ENCODE results near the gene FGF12. TPM values are rescaled to one million over a fixed set of nuclear protein-coding genes. Genes with fewer than 3 reads are reported as not detected.

Gene FGF12
- total RNA-seq, 3 donors from 2014 or later, result 0.18 TPM; not detected in 2

GRCh38 chr3:192121923-192122322 is 605.4 kb downstream of the FGF12 start:
- no peaks in the 10 kb centered on the region for H3K27me3 Mint-ChIP-seq (ENCODE audit: low read depth)
- ATAC-seq (no peak), DNase-seq (no peak)
- H3K9me3 Mint-ChIP-seq, result peaks cover 3% of the 10 kb centered on the region
- H3K4me3 Mint-ChIP-seq, result no peak overlapping the region
- no peaks in the 10 kb centered on the region for H3K36me3 Mint-ChIP-seq (ENCODE audit: insufficient read depth)
- no peaks in the 10 kb centered on the region for H3K4me1 Mint-ChIP-seq (ENCODE audit: low read depth)

- no peak for DNase-seq
- H3K9me3 Mint-ChIP-seq, result no peaks in the 10 kb centered on the region
- ATAC-seq, result no peak
- H3K36me3 Mint-ChIP-seq (ENCODE audit: insufficient read depth), result no peaks in the 10 kb centered on the region
- no peaks in the 10 kb centered on the region for H3K4me1 Mint-ChIP-seq (ENCODE audit: low read depth)
- H3K4me3 Mint-ChIP-seq, result no peak overlapping the region
- H3K27me3 Mint-ChIP-seq (ENCODE audit: low read depth), result no peaks in the 10 kb centered on the region
Measured at GRCh38 chr3:192108820-192109219, 618.5 kb downstream of the FGF12 start.

GRCh38 chr3:192106543-192106942 is 620.8 kb downstream of the FGF12 start:
- no peak for DNase-seq
- Mint-ChIP-seq H3K4me1 (ENCODE audit: low read depth) (no peaks in the 10 kb centered on the region), H3K27me3 (ENCODE audit: low read depth) (no peaks in the 10 kb centered on the region), H3K9me3 (no peaks in the 10 kb centered on the region), H3K36me3 (ENCODE audit: insufficient read depth) (no peaks in the 10 kb centered on the region), H3K4me3 (no peak overlapping the region)
- ATAC-seq, result no peak

GRCh38 chr3:192092388-192093005 is 634.8 kb downstream of the FGF12 start:
- H3K36me3 Mint-ChIP-seq (ENCODE audit: insufficient read depth), result no peaks in the 10 kb centered on the region
- ATAC-seq (no peak), DNase-seq (no peak)
- no peaks in the 10 kb centered on the region for H3K27me3 Mint-ChIP-seq (ENCODE audit: low read depth)
- no peak overlapping the region for H3K4me3 Mint-ChIP-seq
- no peaks in the 10 kb centered on the region for H3K4me1 Mint-ChIP-seq (ENCODE audit: low read depth)
- H3K9me3 Mint-ChIP-seq, result peaks cover 5% of the 10 kb centered on the region

GRCh38 chr3:192091831-192092230 is 635.5 kb downstream of the FGF12 start:
- Mint-ChIP-seq H3K9me3 (no peaks in the 10 kb centered on the region), H3K27me3 (ENCODE audit: low read depth) (no peaks in the 10 kb centered on the region), H3K4me3 (no peak overlapping the region), H3K36me3 (ENCODE audit: insufficient read depth) (no peaks in the 10 kb centered on the region), H3K4me1 (ENCODE audit: low read depth) (no peaks in the 10 kb centered on the region)
- ATAC-seq (no peak), DNase-seq (no peak)

GRCh38 chr3:192090586-192090985 is 636.8 kb downstream of the FGF12 start:
- Mint-ChIP-seq H3K4me1 (ENCODE audit: low read depth) (no peaks in the 10 kb centered on the region), H3K27me3 (ENCODE audit: low read depth) (no peaks in the 10 kb centered on the region), H3K9me3 (peaks cover 8% of the 10 kb centered on the region), H3K4me3 (no peak overlapping the region), H3K36me3 (ENCODE audit: insufficient read depth) (no peaks in the 10 kb centered on the region)
- no peak for ATAC-seq
- no peak for DNase-seq

Other genes with a start within 250 kb of the FGF12 start
- 1 to 10 TPM; 3.0 to 4.6 (median 3.4) TPM for gene MB21D2, start 190.3 kb upstream of the FGF12 start, total RNA-seq

All from activated T-cell treated with anti-CD3 and anti-CD28 coated beads, Interleukin-2, amount 50 U/mL, for 4 hours (primary cell).